Endothelial cell (in vitro differentiated cells): ENCODE data around the gene TUFM. TPM values are rescaled to one million over a fixed set of nuclear protein-coding genes. Genes with fewer than 3 reads are reported as not detected.

Experiments used
- DNase-seq: peaks from one replicate; pipeline ENCODE4 v3.0.0; 2021; ENCODE audit warnings: low spot score
- H3K27ac Mint-ChIP-seq: one replicate; pipeline ENCODE4 v1.8.0; 2021; ENCODE audit warnings: mixed read lengths, inconsistent platforms; ENCODE audit not compliant: unreplicated experiment
- H3K27me3 Mint-ChIP-seq: one replicate; pipeline ENCODE4 v1.8.0; 2021; ENCODE audit warnings: mild to moderate bottlenecking, moderate library complexity, mixed read lengths, inconsistent platforms; ENCODE audit not compliant: unreplicated experiment
- H3K36me3 Mint-ChIP-seq: one replicate; pipeline ENCODE4 v1.8.0; 2021; ENCODE audit warnings: mild to moderate bottlenecking, low read depth, mixed read lengths, inconsistent platforms; ENCODE audit not compliant: unreplicated experiment
- H3K4me1 Mint-ChIP-seq: one replicate; pipeline ENCODE4 v1.8.0; 2021; ENCODE audit warnings: mild to moderate bottlenecking, mixed read lengths, inconsistent platforms; ENCODE audit not compliant: unreplicated experiment
- H3K4me3 Mint-ChIP-seq: one replicate; pipeline ENCODE4 v1.8.0; 2021; ENCODE audit warnings: mild to moderate bottlenecking, mixed read lengths, inconsistent platforms; ENCODE audit not compliant: unreplicated experiment
- H3K9me3 Mint-ChIP-seq: one replicate; pipeline ENCODE4 v1.8.0; 2021; ENCODE audit warnings: mixed read lengths, inconsistent platforms; ENCODE audit not compliant: unreplicated experiment
- total RNA-seq: library from RNA; stranded (reverse); fragmentation: NEBNext Ultra II Directional; extraction: Animal tissue kit (Norgen Biotek cat#: 25700); gene quantifications from one replicate; pipeline ENCODE4 v1.2.1, GENCODE V29; 2021; ENCODE audit not compliant: unreplicated experiment
- TF ChIP-seq, protein P1 (sequence below): fragments of 200-600 bp; sonication (generic); IDR thresholded peaks from one replicate; pipeline ENCODE4 v1.5.0; 2021; ENCODE audit warnings: antibody characterized with exemption; ENCODE audit not compliant: unreplicated experiment

TUFM gene
- total RNA-seq, 1 donor from 2014 or later = 173 TPM

DNA sequence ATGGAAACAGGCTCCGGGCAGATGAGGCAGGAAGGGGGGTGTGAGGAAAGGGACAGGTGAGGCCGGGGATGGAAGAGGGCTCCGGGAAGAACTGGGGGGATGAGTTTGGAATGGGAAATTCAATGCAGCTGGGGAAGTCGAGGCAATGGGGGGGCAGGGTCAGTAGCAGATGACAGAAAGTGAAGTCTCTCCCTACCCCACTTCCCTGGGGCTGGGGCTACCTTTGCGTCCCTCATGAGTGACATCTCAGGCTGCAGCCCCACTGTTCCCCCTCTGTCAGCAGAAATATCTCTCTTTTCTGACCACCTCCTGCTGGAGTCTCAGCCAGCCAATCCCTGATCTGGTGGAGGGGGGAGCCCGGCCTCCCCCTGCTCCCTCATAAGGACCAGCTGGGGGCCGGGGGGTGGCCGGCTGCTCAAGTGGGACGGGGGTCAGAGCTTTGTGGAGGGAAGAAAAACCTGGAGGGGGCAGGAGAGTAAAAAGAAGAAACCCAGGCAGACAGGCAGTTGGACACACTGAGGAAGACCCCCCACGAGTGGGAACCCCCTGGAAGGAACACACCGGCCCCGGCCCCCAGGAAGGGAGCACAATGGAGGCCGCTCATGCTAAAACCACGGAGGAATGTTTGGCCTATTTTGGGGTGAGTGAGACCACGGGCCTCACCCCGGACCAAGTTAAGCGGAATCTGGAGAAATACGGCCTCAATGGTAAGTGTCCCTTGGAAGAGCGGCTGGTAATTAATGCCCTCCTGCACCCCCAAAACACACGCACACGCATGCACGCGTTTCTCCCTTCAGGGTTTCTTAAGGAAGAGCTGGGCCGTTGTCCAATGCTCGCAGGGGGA is 32.2 kb upstream of the TUFM start, which contains the start of gene ATP2A1:
TSS of gene ATP2A1 (plus strand) at position 406 of the 844 bp plus-strand sequence. CDS start at position 590, 184 bp downstream.
- Mint-ChIP-seq H3K9me3 (no peaks in the 10 kb centered on the region), H3K4me1 (peaks cover 11% of the 10 kb centered on the region), H3K27ac (no peak within 1 kb of the TSS), H3K27me3 (peaks cover 8% of the 10 kb centered on the region), H3K4me3 (peak within 1 kb of the TSS; percentile 90), H3K36me3 (peaks cover 5% of the 10 kb centered on the region)
- no peak for DNase-seq
- TF ChIP-seq, protein P1, sequence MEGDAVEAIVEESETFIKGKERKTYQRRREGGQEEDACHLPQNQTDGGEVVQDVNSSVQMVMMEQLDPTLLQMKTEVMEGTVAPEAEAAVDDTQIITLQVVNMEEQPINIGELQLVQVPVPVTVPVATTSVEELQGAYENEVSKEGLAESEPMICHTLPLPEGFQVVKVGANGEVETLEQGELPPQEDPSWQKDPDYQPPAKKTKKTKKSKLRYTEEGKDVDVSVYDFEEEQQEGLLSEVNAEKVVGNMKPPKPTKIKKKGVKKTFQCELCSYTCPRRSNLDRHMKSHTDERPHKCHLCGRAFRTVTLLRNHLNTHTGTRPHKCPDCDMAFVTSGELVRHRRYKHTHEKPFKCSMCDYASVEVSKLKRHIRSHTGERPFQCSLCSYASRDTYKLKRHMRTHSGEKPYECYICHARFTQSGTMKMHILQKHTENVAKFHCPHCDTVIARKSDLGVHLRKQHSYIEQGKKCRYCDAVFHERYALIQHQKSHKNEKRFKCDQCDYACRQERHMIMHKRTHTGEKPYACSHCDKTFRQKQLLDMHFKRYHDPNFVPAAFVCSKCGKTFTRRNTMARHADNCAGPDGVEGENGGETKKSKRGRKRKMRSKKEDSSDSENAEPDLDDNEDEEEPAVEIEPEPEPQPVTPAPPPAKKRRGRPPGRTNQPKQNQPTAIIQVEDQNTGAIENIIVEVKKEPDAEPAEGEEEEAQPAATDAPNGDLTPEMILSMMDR = no peak

DNA sequence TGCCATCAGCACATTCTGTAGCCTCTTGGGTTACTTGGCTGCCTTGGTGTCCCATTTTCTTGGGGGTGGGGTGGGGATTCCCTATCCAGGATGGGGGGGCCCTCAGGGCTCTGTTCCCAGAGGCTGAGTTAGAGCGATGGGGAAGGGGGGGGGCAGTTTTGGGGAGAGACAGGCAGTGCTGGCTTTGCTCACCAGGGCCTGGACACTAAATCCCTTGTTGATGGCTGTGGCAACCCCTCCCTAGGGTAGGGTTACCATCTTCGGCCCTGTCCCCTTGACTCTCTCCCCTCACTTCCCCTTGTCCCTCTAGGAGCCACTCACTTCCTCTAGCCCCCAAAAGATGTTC is 31.5 kb upstream of the TUFM start:
- no peak for DNase-seq
- no peaks in the 10 kb centered on the region for H3K9me3 Mint-ChIP-seq
- no peak overlapping the region for H3K27ac Mint-ChIP-seq

DNA sequence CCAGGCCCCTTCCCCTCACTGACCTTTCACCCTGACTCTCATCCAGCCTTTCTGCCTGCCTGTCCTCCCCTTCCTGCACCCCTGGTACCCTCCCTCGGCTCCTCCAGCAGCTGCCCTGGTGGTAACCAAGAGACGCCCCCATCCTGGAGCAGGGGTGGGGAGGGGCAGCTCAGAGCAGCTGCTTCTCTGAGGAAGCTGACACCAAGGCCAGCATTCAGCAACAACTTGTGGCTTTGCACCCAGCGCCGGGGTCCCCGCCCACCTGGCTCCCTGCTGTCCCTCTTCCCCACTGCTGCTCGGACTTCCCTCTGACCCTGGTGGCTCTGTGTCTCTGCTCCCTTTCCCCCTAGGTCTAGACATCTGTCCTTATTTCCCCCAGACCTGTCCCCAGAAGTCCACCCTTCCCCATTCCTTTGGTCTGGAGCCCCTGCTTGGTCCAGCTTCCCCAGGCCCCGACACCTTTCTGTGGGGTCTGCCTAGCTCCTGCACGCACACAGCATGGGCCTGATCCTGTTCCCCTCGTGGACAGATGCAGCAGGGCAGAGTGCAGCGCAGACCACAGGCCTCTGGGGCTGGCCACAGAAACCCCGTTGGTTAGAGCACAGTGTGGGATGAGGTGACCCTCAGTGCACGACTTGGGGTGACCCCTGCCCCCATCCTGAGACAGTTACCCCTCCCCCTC is 31.0 kb upstream of the TUFM start:
- Mint-ChIP-seq H3K9me3 (no peaks in the 10 kb centered on the region), H3K4me1 (peaks cover 11% of the 10 kb centered on the region), H3K27me3 (peaks cover 11% of the 10 kb centered on the region), H3K36me3 (peaks cover 5% of the 10 kb centered on the region), H3K4me3 (no peak overlapping the region), H3K27ac (no peak overlapping the region)
- TF ChIP-seq, protein P1 = no peak
- no peak for DNase-seq

More for the DNA sequence above, 31.5 kb upstream of the TUFM start:
- Mint-ChIP-seq H3K36me3 (peaks cover 5% of the 10 kb centered on the region), H3K4me1 (peaks cover 11% of the 10 kb centered on the region), H3K4me3 (no peak overlapping the region), H3K27me3 (peaks cover 11% of the 10 kb centered on the region)
- TF ChIP-seq, protein P1 = no peak

DNA sequence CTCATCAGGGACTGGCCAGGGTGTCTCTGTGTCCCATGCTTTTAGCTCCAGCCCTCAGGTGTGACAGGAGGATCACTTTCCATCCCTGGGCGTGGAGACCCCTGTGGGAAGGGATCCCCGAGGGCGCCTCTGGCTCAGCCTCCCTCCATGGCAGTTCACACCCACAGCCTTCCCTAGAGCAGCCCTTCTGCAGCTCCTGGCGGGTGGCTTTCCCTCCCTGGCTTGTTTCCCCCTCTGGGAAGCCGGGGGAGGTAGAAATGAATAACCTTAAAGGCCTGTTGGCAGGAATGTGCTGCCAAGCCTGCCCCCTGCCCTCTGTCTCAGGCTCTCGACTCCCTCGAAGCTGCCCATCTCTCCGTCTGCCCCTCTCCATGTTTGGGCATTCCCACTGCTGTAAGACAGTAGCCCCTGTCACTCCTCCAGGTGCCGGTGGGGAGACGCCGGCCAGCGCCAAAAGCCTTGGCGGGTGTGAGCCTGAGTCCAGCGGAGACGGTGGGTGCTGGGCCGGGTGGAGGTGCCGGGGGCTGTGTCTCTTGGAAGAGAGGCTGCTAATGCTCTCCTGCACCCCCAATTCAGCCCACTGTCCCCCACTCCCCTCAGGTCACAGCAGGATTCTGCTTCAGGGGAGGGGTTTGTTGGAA is 30.0 kb upstream of the TUFM start:
- no peaks in the 10 kb centered on the region for H3K9me3 Mint-ChIP-seq
- H3K27ac Mint-ChIP-seq = no peak overlapping the region
- peaks cover 9% of the 10 kb centered on the region for H3K4me1 Mint-ChIP-seq
- DNase-seq = no peak
- TF ChIP-seq, protein P1 = no peak
- peaks cover 9% of the 10 kb centered on the region for H3K27me3 Mint-ChIP-seq
- no peak overlapping the region for H3K4me3 Mint-ChIP-seq
- H3K36me3 Mint-ChIP-seq = peaks cover 2% of the 10 kb centered on the region
